Measurements from ENCODE around the gene CACNG5.

- no peak for TF ChIP-seq CTCF (IDR thresholded peaks at IDR 0.05)
- no peak for TF ChIP-seq EZH2 (IDR thresholded peaks at IDR 0.05; ENCODE audit: borderline replicate concordance, insufficient read depth, low read depth, low read length, poor library complexity, severe bottlenecking)
Observed at GRCh38 chr17:66889480-66890230, 54.7 kb downstream of the CACNG5 start.
